DMS 273 (cell line): ENCODE data around the gene CHN2.

Experiments
- DNase-seq: peaks from one replicate; lab custom pipeline; 2025; ENCODE audit not compliant: unreplicated experiment; lab: John Stamatoyannopoulos, UW

CHN2 gene

DNA sequence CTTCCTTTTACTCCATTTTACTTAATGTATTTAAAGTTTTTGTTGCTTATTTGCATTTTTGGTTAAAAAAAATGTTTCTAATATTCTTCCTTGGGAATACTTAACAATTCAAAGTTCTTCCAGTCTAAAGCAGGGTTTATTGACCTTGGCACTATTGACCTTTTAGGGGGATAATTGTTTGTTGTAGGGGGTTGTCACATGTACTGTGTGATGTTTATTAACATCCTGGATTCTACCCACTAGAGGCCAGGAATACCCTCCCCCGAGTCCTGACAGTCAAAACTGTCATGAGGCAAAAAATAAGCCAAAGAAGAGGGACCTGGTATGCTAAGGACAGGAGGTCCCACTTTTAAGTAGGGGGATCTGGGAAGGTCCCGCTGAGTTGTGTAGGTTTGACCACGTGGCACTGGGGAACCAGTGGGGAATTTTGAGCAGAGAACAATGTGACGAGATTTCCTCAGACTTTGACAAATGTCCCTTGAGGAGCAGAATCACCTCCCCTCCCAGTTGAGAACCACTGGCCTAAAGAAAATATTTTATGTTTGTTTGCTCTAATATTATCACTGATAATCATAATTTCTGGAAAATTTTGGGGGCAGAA is 190.7 kb downstream of the CHN2 start:
- DNase-seq = no peak

- no peak for DNase-seq
These were observed 191.7 kb downstream of the CHN2 start for GRCh38 chr7:29386196-29386765.

- no peak for DNase-seq
These were observed 196.7 kb downstream of the CHN2 start for GRCh38 chr7:29391262-29391661.

GRCh38 chr7:29394321-29394720 is 199.7 kb downstream of the CHN2 start:
- DNase-seq = no peak

DNA sequence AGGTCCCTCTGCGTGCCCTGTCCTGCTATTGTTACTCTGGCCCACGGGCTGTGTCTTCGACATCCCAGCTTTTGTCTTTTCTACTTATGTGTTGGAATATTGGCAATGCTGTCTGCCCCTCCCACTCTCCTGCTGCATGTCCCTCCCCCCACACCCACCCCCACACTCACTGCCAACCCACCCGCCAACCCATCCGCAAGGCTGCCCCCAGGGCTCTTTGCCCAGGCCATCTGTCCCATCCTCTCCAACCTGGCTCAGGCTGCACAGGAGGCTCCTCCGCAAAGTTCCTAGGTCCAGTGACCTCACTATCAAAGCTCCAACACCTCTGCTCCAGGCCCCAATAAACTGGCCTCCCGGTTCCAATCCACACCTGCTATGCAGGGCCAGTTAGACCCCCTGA is 202.0 kb downstream of the CHN2 start:
- peak; percentile 61 for DNase-seq

GRCh38 chr7:29397398-29397797 is 202.8 kb downstream of the CHN2 start:
- DNase-seq = no peak

DNA sequence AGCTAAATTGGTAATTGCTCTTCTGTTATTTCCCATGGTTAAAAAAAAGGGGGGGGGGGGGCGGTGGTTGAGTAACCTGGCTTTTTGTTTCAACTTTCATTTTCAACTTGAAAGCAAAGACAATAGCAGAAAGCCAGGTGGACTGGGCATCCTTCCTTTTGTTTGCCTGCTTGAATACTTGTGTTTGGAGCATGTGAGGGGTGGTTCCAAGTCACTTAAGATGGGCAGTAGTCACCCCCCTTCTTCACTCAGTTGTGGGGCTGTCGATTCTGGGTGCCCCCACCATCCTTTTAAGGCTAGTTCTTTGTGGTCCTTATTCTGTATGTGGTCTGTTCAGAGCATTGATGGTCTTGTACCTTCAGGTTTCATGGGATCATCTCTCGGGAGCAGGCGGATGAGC is 203.4 kb downstream of the CHN2 start:
- no peak for DNase-seq

GRCh38 chr7:29400437-29400836 is 205.9 kb downstream of the CHN2 start:
- DNase-seq = no peak

DNA sequence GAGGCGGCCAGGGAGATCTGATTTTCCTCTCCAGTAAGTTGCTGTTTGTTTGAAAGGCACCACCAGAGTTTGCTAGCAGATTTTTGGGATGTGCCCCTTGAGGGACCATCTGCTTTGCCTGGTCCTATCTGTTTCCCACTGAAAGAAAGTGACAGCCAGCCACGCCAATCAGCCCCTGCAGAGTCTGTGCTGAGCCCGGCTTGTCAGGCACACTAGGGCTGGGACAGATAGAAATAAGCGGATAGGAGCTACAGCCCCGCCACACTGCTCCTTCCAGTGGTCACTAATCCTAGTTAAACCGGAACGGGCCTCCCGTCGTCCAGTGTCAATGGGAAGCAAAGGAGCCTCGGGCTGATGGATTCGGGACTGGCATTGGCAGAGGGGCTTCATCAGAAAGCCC is 207.2 kb downstream of the CHN2 start:
- peak; percentile 51 for DNase-seq

DNA sequence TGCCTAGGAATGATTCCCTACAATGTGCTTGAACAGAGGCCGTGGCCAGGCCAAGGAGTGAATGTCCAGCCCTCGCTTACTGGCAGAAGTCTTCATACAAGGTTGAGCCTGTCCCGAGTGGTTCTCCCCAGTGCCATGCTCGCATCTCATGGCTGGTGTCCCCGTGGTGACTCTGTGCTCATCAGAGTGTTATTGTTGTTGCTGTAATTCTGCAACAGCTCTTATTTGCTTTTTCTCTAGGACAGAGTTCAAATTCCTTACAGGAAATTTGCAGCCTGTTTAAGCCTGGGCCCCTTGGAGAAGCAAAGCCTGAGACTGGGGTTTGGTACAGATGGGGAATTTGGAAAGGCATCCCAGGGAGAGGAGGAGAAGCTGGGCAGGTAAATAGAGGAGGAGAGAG is 211.3 kb downstream of the CHN2 start:
- no peak for DNase-seq

GRCh38 chr7:29406366-29406765 is 211.8 kb downstream of the CHN2 start:
- no peak for DNase-seq

GRCh38 chr7:29408841-29409243 is 214.3 kb downstream of the CHN2 start:
- DNase-seq = peak; percentile 98

- DNase-seq = no peak
These were observed 216.4 kb downstream of the CHN2 start for GRCh38 chr7:29410996-29411395.

DNA sequence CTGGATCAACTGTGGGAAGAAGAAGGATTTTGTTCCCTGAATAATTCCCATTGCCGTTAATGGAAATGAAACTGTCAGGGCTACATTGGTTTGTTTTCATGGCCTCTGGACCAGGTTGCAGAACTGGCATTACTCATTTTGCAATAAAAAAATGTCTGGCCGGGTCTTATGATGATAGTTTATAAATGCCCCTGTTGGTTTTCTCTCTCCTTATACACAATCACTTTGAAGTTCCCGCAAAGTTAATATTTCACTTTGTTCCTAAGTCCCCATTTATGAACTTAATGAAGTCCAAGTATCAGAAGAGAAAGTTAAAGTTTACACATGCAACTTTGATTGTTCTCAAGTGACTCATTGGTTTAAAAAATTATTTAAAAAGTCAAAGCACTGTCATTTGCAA is 218.3 kb downstream of the CHN2 start:
- DNase-seq = no peak

DNA sequence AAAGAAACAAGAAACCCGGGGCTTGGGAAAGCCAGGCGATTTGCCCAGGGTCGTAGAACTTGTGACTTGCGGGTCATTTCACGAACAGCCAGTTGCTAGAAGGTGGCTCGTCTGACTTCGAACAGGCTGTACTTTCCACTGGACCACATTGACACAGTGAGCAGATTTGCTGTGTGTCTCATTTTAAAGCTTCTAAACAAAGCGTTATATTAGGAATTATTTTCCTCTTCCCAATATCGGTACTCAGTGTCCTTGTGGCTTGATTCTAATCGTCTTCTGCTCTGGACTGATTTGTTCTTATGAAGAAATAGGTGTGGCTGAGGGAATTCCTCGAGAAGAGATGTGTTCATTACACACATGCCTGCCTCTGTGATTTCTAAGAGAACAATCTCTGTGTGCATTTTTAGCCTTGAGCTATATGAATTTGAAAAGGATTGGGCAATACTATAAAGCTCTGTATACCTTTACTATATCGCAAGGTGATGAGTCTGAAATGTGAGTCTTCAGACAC is 219.1 kb downstream of the CHN2 start:
- DNase-seq = no peak

DNA sequence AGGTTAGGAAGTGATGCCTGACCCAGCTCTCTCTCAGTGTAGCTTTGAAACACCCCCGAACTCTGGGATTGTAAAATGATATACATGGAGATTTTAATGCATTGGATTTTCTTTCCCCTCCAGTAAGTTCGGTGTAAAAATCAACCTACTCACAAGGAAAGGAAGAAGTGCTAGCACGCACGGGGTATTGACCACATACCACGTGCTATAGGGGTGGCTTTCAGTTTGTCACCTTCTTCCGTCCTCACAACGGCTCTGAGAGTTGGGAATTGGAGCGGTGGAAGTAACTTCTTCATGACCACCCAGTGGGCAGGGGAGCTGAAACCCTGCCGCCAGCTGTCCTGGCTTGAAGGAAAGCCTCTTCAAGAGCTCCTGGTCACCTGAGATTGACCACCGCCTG is 219.6 kb downstream of the CHN2 start:
- DNase-seq = no peak

GRCh38 chr7:29415215-29415614 is 220.6 kb downstream of the CHN2 start:
- no peak for DNase-seq

DNA sequence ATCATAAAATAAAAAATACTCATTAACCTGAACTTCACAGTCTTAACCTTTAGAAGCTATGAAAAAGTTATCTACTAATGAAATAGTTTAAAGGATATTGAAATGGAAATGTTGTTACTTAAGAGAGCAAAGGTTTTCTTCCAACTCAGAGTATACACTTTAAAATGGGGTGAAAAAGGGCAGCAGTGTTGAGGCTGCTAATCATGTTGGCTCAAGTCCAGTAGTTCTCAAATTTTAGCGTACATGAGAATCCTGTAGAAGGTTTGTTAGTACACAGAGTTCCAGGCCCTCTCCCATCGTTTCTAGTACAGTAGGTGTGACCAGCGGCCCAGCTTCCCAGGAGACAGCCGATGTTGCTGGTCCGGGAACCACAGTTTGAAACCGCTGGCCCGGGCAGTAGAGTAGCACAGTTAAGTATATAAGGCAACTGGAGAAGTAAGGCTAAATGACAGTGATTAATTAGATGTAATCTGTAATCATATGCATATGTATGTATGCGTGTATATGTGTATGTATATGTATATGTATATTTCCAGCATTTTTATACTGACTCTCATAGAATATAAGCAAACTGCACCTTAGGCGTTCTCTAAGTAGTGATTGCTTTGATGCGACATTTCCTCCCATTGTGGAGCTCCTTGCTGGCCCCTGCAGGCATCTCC is 221.8 kb downstream of the CHN2 start:
- no peak for DNase-seq

GRCh38 chr7:29416938-29417305 is 222.3 kb downstream of the CHN2 start:
- DNase-seq = no peak

- no peak for DNase-seq
These were observed 223.5 kb downstream of the CHN2 start for GRCh38 chr7:29418056-29418455.

- DNase-seq = no peak
These were observed 224.1 kb downstream of the CHN2 start for GRCh38 chr7:29418651-29419050.

GRCh38 chr7:29420011-29420410 is 225.4 kb downstream of the CHN2 start:
- DNase-seq = no peak
